GM10266 (cell line): ENCODE data around the gene PPM1H.
"Not testable (repeated sequence)": the region's sequence is repeated elsewhere in the genome, so short reads cannot be mapped to it uniquely, and the experiment has no call there.

ENCODE experiments used
- DNase-seq: peaks from one replicate; pipeline ENCODE4 v3.0.0; 2012; ENCODE audit errors: extremely low spot score
- TF ChIP-seq, protein P1 (sequence below): IDR thresholded peaks from 2 replicates; pipeline ENCODE4 v1.5.1; 2012; ENCODE audit warnings: mild to moderate bottlenecking, low read depth; ENCODE audit not compliant: control insufficient read depth, insufficient read depth; ENCODE audit errors: missing control alignments

The PPM1H gene

DNA sequence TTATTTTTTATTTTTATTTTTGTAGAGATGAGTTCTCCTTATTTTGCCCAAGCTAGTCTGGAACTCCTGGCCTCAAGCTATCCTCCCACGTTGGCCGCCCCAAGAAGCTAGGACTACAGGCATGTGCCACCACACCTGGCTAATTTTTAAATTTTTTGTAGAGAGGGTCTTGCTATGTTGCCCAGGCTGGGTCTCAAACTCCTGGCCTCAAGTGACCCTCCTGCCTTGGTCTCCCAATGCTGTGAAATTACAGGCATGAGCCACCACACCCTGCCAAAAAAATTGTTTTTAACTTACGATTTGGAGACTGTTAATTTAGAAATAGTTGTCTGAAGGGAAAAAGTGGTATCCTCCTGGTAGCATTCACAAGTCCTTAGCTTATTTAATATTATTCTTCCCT lies 120.7 kb downstream of the PPM1H start:
- no peak for DNase-seq
- TF ChIP-seq, protein P1, sequence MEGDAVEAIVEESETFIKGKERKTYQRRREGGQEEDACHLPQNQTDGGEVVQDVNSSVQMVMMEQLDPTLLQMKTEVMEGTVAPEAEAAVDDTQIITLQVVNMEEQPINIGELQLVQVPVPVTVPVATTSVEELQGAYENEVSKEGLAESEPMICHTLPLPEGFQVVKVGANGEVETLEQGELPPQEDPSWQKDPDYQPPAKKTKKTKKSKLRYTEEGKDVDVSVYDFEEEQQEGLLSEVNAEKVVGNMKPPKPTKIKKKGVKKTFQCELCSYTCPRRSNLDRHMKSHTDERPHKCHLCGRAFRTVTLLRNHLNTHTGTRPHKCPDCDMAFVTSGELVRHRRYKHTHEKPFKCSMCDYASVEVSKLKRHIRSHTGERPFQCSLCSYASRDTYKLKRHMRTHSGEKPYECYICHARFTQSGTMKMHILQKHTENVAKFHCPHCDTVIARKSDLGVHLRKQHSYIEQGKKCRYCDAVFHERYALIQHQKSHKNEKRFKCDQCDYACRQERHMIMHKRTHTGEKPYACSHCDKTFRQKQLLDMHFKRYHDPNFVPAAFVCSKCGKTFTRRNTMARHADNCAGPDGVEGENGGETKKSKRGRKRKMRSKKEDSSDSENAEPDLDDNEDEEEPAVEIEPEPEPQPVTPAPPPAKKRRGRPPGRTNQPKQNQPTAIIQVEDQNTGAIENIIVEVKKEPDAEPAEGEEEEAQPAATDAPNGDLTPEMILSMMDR: no peak

DNA sequence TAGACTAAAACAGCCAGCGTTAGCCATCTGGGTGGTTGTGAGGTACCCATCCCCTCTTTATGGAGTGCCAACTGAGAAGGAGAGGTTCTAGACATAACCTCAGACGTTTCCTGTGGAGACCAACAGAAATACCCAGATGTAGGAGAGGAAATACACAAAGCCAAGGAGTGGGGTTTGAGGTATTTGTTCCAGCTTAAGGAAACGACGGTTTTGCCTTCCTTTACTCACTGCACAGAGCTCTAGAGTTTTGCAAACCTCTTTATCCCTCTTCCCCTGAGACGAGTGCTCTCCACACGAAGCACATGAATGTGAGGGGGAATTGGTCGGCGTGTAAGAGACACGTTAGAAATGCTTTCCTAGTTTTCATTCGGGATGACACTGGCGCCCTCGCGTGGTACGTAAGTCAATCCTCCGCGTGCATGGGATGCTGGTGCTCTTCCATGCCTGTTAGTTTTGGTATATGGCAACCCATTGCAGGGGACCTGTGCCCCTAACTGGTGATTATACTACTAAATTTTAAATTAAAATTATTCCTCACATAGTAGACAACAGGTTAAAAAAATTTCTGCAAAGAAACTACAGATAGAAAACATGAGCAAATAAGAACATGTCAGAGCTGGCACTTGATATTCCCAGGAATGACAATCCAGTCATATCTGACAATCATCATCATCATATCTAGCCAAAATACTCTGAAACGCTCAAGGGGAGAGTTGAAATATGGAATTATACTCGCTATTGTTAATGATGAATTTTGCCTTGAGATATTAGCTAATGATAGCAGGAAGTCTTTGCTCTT lies 121.7 kb downstream of the PPM1H start:
- peak; percentile 59 for DNase-seq

DNA sequence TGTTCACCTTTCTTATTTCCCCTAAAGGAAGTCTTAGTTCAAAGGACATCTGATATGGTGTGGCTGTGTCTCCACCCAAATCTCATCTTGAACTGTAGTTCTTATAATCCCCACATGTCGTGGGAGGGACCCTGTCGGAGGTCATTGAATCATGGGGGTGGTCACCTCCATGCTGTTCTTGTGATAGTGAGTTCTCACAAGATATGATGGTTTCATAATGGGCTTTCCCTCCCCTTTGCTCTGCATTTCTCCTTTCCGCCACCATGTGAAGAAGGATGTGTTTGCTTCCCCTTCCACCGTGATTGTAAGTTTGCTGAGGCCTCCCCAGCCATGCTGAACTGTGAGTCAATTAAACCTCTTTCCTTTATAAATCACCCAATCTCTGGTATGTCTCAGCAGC lies 123.5 kb downstream of the PPM1H start:
- not testable (repeated sequence) for DNase-seq

More for the DNA sequence above, 121.7 kb downstream of the PPM1H start:
- TF ChIP-seq, protein P1: peak; percentile 83

DNA sequence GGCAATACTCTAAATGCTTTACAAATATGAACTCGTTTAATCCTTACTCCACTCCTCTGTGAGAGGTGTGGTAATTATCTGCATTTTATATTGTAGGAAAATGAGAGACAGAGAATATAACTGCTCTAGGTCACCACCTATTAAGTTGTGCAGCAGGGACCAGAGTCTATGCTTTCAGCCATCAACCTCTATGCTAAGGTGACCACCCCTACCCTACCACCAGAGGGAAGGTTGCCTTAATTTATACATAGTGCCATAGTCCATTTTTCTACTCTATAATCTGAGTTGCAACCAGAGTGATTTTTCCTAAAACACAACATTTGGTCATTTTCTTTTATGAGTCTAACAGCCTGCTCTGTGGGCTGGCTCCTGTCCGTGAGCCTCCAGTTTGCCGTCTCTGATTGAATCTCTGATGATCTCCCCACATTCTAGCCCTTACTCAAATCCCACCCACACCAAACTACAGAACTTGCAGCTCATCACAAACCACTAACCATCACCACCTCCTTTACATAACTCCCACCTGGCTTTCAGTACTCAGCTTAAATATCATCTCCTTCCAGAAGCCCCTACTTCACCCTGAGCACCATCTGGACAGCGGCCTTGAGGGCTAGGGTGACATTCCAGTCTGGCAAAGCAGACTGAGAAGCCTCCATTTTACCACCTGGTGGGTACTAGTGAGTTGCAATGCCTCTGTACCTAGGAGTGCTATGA lies 126.6 kb downstream of the PPM1H start:
- TF ChIP-seq, protein P1: no peak
- DNase-seq: peak; percentile 61

DNA sequence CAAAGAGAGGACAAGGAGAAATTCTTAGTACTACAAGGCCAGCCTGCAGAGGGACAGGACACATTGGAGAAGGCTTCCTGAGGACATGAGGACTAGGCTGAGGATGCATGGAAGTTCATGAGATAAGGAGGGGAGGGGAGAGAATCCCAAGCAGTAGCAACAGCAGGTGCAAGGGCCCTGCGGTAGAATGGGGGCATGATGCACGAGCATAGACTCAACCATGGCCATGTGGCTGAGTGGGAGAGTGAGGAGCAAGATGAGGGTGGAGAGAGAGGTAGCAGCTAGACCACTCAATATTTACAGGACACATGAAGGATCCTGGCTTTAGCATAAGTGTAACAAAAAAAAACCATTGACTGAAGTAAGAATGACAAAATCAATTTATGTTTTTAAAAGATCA lies 128.1 kb downstream of the PPM1H start:
- no peak for DNase-seq

DNA sequence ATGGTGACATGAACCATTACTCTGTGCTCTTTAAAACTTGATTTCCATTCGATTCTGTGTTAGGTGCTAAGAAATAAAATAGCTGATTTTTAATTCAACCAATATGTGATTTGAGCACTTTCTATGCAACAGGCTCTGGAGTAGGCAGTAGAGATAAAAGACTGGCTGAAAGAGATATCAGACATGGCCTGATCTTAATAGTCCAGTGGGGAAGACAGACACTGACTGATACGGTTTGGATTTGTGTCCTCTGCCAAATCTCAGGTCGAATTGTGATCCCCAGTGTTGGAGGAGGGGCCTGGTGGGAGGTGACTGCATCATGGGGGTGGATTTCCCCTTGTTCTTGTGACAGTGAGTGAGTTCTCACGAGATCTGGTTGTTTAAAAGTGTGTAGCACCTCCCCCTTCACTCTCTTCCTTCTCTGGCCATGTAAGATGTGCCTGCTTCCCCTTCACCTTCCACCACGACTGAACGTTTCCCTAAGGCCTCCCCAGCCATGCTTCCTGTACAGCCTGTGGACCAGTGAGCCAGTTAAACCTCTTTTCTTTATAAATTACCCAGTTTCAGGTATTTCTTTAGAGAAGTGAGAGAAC lies 128.6 kb downstream of the PPM1H start:
- no peak for DNase-seq
- TF ChIP-seq, protein P1: no peak

More for the DNA sequence above, 128.1 kb downstream of the PPM1H start:
- TF ChIP-seq, protein P1: no peak

DNA sequence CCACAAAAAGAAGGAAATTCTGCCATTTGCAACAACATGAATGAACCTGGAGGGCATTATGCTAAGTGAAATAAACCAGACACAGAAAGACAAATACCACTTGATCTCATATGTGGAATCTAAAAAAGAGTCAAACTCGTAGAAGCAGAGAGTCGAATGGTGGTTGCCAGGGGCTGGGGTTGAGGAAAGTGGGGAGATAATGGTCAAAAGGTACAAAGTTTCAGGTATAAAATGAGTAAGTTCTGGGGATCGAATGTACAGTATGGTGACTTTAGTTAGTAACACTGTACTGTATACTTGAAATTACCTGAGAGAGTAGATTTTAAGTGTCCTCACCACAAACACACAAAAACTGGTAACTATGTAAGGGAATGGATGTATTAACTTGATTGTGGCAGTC lies 129.4 kb downstream of the PPM1H start:
- TF ChIP-seq, protein P1: no peak
- DNase-seq: no peak
